Esophagus squamous epithelium (tissue), 5 donors: ENCODE results near the gene CRABP2. TPM values are rescaled to one million over a fixed set of nuclear protein-coding genes. Genes with fewer than 3 reads are reported as not detected.

Experiments
- DNase-seq: peaks from one replicate; lab custom pipeline; 2025; lab: John Stamatoyannopoulos, UW
- H3K27ac ChIP-seq, 4 donors: fragments of 200-600 bp; sonication (generic); one replicate each; pipeline ENCODE4 v1.5.1; 2016 to 2019; ENCODE audit warnings: mild to moderate bottlenecking in 1 of 4
- H3K27me3 ChIP-seq, 4 donors: fragments of 200-600 bp; sonication (generic); 1 replicate in 3 of 4; 2 replicates in 1 of 4; pipeline versions ENCODE4 v1.5.1 to v1.6.0; 2017 to 2021; ENCODE audit warnings: antibody characterized with exemption in 1 of 4
- H3K36me3 ChIP-seq, 3 donors: fragments of 200-600 bp; sonication (generic); one replicate each; pipeline ENCODE4 v1.5.1; 2016 to 2019
- H3K4me1 ChIP-seq, 3 donors: fragments of 200-600 bp; sonication (generic); one replicate each; pipeline ENCODE4 v1.5.1; 2017 to 2019
- H3K4me3 ChIP-seq, 4 donors: fragments of 200-600 bp; sonication (generic); 1 replicate in 3 of 4; 2 replicates in 1 of 4; pipeline ENCODE4 v1.5.1; 2016 to 2019; ENCODE audit warnings: mild to moderate bottlenecking in 2 of 4, moderate library complexity in 1 of 4
- H3K9me3 ChIP-seq, 3 donors: fragments of 200-600 bp; sonication (generic); one replicate each; pipeline ENCODE4 v1.5.1; 2016 to 2019
- POLR2A ChIP-seq, 4 donors: fragments of 450-650 bp; IDR thresholded peaks; one replicate each; pipeline ENCODE4 v1.6.1; 2017; ENCODE audit warnings: antibody characterized with exemption in 4 of 4, mild to moderate bottlenecking in 4 of 4, moderate library complexity in 3 of 4
- WGBS, 2 donors: methylation state at CpG; one replicate each; pipeline ENCODE4 v1.1.5; 2018; 5-methylcytosine and 5-hydroxymethylcytosine counted together
- intact Hi-C: fragments of 100-400 bp; cut with DNase I; formaldehyde crosslinking; loops from one replicate; pipeline ENCODE4 v1.15.0; 2022
- total RNA-seq, 4 donors: library from RNA; depleted of rRNA; stranded (reverse); fragments of >200 nt; gene quantifications; one replicate each; pipeline ENCODE4 v1.1.0, GENCODE V29; 2016
- TF ChIP-seq, protein P1 (sequence below), 6 experiments: fragments of 450-650 bp in 4 of 6; fragments of 200-600 bp in 2 of 6; sonication (generic) in 2 of 6; IDR thresholded peaks; one replicate each; pipeline ENCODE4 v1.5.1; 2016 to 2019; ENCODE audit warnings: antibody characterized with exemption in 6 of 6, mild to moderate bottlenecking in 4 of 6, moderate library complexity in 4 of 6
- donor health status: DM: yes; HTN: yes; CAD: no.

The CRABP2 gene
- total RNA-seq, 4 donors from 2014 or later = 149 to 916 (median 441) TPM

- peaks cover 0 to 74% (median 0%) of the 10 kb centered on the region in 4 donors for H3K27me3 ChIP-seq
- WGBS, 2 donors = 42 to 49% methylated on average over 5 to 6 of the region's 8 CpGs
- peak overlapping the region in 2 of 4 donors; percentile 21 to 43 for H3K27ac ChIP-seq
- no peak overlapping the region for H3K4me3 ChIP-seq
- no peaks in the 10 kb centered on the region for H3K9me3 ChIP-seq
- no peak for DNase-seq
- H3K36me3 ChIP-seq = peaks cover 0 to 7% (median 0%) of the 10 kb centered on the region in 3 donors
- H3K4me1 ChIP-seq = peaks cover 13 to 63% (median 21%) of the 10 kb centered on the region in 3 donors
- no peak for TF ChIP-seq POLR2A (IDR thresholded peaks at IDR 0.05)
- TF ChIP-seq, protein P1, sequence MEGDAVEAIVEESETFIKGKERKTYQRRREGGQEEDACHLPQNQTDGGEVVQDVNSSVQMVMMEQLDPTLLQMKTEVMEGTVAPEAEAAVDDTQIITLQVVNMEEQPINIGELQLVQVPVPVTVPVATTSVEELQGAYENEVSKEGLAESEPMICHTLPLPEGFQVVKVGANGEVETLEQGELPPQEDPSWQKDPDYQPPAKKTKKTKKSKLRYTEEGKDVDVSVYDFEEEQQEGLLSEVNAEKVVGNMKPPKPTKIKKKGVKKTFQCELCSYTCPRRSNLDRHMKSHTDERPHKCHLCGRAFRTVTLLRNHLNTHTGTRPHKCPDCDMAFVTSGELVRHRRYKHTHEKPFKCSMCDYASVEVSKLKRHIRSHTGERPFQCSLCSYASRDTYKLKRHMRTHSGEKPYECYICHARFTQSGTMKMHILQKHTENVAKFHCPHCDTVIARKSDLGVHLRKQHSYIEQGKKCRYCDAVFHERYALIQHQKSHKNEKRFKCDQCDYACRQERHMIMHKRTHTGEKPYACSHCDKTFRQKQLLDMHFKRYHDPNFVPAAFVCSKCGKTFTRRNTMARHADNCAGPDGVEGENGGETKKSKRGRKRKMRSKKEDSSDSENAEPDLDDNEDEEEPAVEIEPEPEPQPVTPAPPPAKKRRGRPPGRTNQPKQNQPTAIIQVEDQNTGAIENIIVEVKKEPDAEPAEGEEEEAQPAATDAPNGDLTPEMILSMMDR (IDR thresholded peaks at IDR 0.05) = no peak
- intact Hi-C loops = no loop called here
These were observed 31.8 kb downstream of the CRABP2 start for GRCh38 chr1:156673387-156674121.

DNA sequence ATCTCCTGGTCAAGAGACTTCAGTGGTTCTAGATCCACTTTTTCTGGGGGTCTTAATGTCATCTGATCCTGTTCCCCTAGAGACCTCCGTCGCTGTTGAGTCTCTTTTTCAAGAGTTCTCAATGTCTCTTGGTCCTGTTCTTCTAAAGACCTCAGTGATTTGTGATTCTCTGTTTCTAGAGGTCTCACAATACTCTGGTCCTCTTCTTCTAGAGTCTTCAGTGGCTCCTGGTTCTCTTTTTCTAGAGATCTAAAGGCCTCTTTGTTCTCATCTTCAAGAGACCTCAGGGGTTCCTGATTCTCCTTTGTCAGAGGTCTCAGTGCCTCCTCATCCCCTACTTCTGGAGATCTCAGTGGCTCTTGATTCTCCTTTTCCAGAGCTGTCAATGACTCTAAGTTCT is 33.6 kb downstream of the CRABP2 start:
- TF ChIP-seq POLR2A (IDR thresholded peaks at IDR 0.05) = no peak
- TF ChIP-seq, protein P1 (IDR thresholded peaks at IDR 0.05) = no peak
- Histone ChIP-seq H3K9me3 (no peaks in the 10 kb centered on the region), H3K4me1 (peaks cover 13 to 65% (median 29%) of the 10 kb centered on the region in 3 donors), H3K36me3 (peaks cover 0 to 7% (median 0%) of the 10 kb centered on the region in 3 donors), H3K27ac (peak overlapping the region in 1 of 4 donors; percentile 23), H3K4me3 (no peak overlapping the region), H3K27me3 (peaks cover 0 to 57% (median 0%) of the 10 kb centered on the region in 4 donors)
- no peak for DNase-seq
- WGBS, 2 donors = 97 to 98% methylated on average over 2 of the region's 2 CpGs
- intact Hi-C loops = no loop called here

DNA sequence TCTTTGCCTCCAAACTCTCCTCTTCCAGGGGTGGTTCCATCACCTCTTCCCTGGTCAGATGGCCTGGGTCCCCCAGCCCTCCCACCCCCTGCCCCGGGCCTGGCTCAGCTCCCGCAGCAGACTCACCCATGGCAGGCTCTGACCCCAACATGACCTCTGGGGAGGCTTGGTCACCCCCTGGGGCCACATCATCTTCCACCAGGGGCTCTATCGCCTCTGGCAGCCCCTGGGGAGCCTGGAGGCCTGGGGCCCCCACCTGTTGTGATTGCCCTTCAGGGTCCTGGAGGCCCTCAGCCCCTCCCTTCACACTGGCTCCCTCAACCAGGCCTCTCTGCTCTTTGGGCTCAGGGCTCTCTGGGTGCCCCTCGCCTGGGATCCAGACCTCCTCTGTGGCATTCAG is 34.6 kb downstream of the CRABP2 start:
- TF ChIP-seq, protein P1 (IDR thresholded peaks at IDR 0.05) = no peak
- TF ChIP-seq POLR2A (IDR thresholded peaks at IDR 0.05) = no peak
- H3K4me1 ChIP-seq = peaks cover 8 to 65% (median 35%) of the 10 kb centered on the region in 3 donors
- no peak overlapping the region for H3K4me3 ChIP-seq
- intact Hi-C loops = no loop called here
- H3K36me3 ChIP-seq = peaks cover 0 to 7% (median 0%) of the 10 kb centered on the region in 3 donors
- 56 to 58% methylated on average over 3 to 4 of the region's 4 CpGs for WGBS, 2 donors
- H3K27ac ChIP-seq = peak overlapping the region in 1 of 4 donors; percentile 26
- DNase-seq = no peak
- H3K27me3 ChIP-seq = peaks cover 0 to 47% (median 0%) of the 10 kb centered on the region in 4 donors
- H3K9me3 ChIP-seq = no peaks in the 10 kb centered on the region

GRCh38 chr1:156670359-156670758 is 35.0 kb downstream of the CRABP2 start:
- Histone ChIP-seq H3K27ac (peak overlapping the region in 2 of 4 donors; percentile 26 to 75), H3K27me3 (peaks cover 0 to 42% (median 0%) of the 10 kb centered on the region in 4 donors), H3K36me3 (peaks cover 0 to 7% (median 0%) of the 10 kb centered on the region in 3 donors), H3K4me1 (peaks cover 8 to 65% (median 34%) of the 10 kb centered on the region in 3 donors), H3K4me3 (no peak overlapping the region), H3K9me3 (no peaks in the 10 kb centered on the region)
- 71 to 87% methylated on average over 4 to 6 of the region's 6 CpGs for WGBS, 2 donors
- DNase-seq = no peak
- intact Hi-C loops = no loop called here
- TF ChIP-seq, protein P1 (IDR thresholded peaks at IDR 0.05) = no peak
- TF ChIP-seq POLR2A (IDR thresholded peaks at IDR 0.05) = no peak

- TF ChIP-seq POLR2A (IDR thresholded peaks at IDR 0.05) = no peak
- TF ChIP-seq, protein P1 (IDR thresholded peaks at IDR 0.05) = no peak
- Histone ChIP-seq H3K9me3 (no peaks in the 10 kb centered on the region), H3K27ac (peak overlapping the region in 3 of 4 donors; percentile 26 to 90 (median 75)), H3K4me1 (peaks cover 10 to 65% (median 34%) of the 10 kb centered on the region in 3 donors), H3K36me3 (peaks cover 0 to 7% (median 0%) of the 10 kb centered on the region in 3 donors), H3K27me3 (peaks cover 0 to 37% (median 0%) of the 10 kb centered on the region in 4 donors), H3K4me3 (no peak overlapping the region)
- intact Hi-C loops = no loop called here
- WGBS, 2 donors = 53 to 58% methylated on average over 2 to 4 of the region's 5 CpGs
- no peak for DNase-seq
These were observed 35.6 kb downstream of the CRABP2 start for GRCh38 chr1:156669794-156670193.
